GM23248 (cell line): ENCODE results near the gene ZBTB20.

Experiments used
- EZH2 ChIP-seq: fragments of 200-600 bp; sonication (generic); IDR thresholded peaks from 2 replicates; pipeline ENCODE4 v1.6.1; 2018; ENCODE audit warnings: antibody characterized with exemption, mild to moderate bottlenecking; ENCODE audit not compliant: insufficient read depth, poor library complexity, severe bottlenecking
- EZH2phosphoT487 ChIP-seq: fragments of 200-600 bp; sonication (generic); IDR thresholded peaks from 2 replicates; pipeline ENCODE4 v1.6.1; 2018; ENCODE audit warnings: antibody characterized with exemption, moderate library complexity, mild to moderate bottlenecking, low read depth; ENCODE audit not compliant: insufficient read depth

- TF ChIP-seq EZH2phosphoT487 (no peak), EZH2 (no peak)
Observed at GRCh38 chr3:114566767-114567166, 580.3 kb downstream of the ZBTB20 start.
